ENCODE measurements around the gene GATAD2A. TPM values are rescaled to one million over a fixed set of nuclear protein-coding genes. Genes with fewer than 3 reads are reported as not detected.

The GATAD2A gene
- total RNA-seq, 2 donors from 2014 or later = 88.0 to 160 TPM

DNA sequence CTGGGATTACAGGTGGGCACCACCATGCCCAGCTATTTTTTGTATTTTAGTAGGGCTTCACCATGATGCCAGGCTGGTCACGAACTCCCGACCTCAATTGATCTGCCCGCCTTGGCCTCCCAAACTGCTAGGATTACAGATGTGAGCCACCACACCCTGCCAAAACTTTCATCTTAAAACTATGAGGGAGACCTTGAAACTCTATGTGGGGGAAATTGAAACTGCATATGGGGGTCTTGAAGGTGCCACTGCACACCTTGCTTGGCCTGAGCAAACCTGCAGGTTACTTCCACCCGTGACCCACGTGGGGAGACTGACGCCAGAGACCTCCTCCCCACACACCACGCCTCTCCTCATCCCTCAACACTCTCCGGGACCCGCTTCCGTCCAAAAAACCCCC lies 148.2 kb downstream of the GATAD2A start:
- Mint-ChIP-seq H3K27ac (no peak overlapping the region), H3K9me3 (no peaks in the 10 kb centered on the region), H3K4me1 (peaks cover 10% of the 10 kb centered on the region), H3K36me3 (ENCODE audit: low read depth) (peaks cover 3% of the 10 kb centered on the region), H3K27me3 (no peaks in the 10 kb centered on the region), H3K4me3 (no peak overlapping the region)
- ATAC-seq (replicated peaks) = no peak

DNA sequence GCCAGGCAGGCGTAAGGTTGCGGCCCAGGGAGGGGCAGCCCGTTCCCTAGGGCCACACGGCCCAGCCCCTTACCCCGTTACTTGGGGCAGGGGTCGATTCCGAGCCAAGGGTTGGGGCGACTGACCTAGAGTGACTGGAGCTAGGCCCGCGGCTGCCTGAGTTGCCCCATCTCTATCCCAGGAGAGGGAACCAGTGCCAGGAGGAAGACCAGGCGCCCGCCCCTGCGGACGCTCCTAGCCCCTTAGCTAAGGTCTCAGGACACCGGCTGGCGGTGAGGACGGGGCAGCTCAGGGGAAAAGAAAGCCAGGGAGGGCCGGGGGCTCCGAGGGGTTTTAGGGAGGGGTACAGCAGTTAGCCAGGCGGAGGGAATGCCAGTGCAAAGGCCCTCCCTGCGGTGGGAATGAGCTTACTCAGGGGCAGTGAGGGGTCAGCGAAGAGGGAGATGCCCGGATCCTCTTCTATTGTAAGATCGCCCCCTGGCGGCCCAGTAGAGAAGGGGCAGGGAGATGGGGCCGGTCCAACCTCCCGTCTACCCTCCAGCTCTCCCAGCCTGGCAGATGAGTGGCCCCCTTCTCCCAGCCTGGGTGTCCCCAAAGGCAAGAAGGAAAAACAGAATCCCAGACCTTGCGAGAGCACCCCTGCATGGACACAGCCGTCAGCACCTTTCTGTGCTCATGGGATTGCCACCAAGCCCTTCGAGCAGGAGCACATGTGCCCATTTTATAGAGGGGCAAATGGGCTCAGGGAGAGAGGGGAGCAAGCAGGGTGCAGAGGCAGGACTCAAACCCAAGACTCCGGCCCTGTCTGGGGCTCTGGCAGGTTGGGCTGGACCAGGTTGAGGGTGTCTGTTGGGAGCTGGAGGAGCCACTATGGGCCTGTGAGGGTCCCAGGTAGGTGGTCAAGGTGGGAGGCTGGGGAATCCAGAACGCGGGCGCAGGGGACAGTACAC lies 148.9 kb downstream of the GATAD2A start:
- Mint-ChIP-seq H3K4me3 (no peak overlapping the region), H3K9me3 (no peaks in the 10 kb centered on the region), H3K27ac (no peak overlapping the region), H3K27me3 (no peaks in the 10 kb centered on the region), H3K36me3 (ENCODE audit: low read depth) (peaks cover 10% of the 10 kb centered on the region), H3K4me1 (peaks cover 16% of the 10 kb centered on the region)
- ATAC-seq (replicated peaks) = peak; percentile 76

DNA sequence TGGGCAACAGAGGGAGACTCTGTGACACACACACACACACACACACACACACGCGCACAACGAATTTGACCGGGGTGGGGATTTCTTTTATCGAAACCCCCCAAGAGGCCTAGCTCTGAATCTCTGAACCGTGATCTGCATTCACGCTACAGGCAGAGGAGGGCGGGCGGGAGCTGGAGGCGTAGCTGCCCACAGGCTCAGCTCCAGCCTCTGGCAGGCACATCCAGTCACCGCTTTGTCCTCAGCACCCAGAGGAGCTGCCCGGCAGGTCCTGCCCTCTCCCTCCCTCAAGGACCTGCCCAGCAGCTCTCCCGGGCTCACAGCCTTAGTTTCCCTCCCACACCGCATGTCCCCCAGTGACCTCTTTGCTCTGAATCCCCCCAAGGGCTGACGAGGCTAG lies 152.6 kb downstream of the GATAD2A start:
- H3K27ac Mint-ChIP-seq = peak overlapping the region; percentile 77
- H3K4me1 Mint-ChIP-seq = peaks cover 21% of the 10 kb centered on the region
- H3K9me3 Mint-ChIP-seq = no peaks in the 10 kb centered on the region
- ATAC-seq (replicated peaks) = no peak
- H3K27me3 Mint-ChIP-seq = no peaks in the 10 kb centered on the region
- H3K4me3 Mint-ChIP-seq = no peak overlapping the region
- peaks cover 46% of the 10 kb centered on the region for H3K36me3 Mint-ChIP-seq (ENCODE audit: low read depth)

Other genes starting within 250 kb of the GATAD2A start
- 1 to 10 TPM in 1 of 2 donors, under 1 TPM in 1; 0.17 to 2.0 TPM for gene MEF2B, start 235.4 kb upstream of the GATAD2A start, total RNA-seq
- 10 to 100 TPM; 14.9 to 28.2 TPM for gene BORCS8, start 213.5 kb upstream of the GATAD2A start, total RNA-seq
- 10 to 100 TPM; 88.9 to 95.8 TPM for gene RFXANK, start 213.4 kb upstream of the GATAD2A start, total RNA-seq
- 10 to 100 TPM; 39.5 to 50.9 TPM for gene NR2C2AP, start 202.3 kb upstream of the GATAD2A start, total RNA-seq
- gene NCAN, start 193.7 kb upstream of the GATAD2A start, total RNA-seq = not detected
- gene TM6SF2, start 132.4 kb upstream of the GATAD2A start, total RNA-seq = not detected
- 10 to 100 TPM; 50.2 to 51.1 TPM for gene SUGP1, start 85.2 kb upstream of the GATAD2A start, total RNA-seq
- 10 to 100 TPM; 58.8 to 67.9 TPM for gene MAU2, start 84.8 kb upstream of the GATAD2A start, total RNA-seq
- gene TSSK6, start 109.9 kb downstream of the GATAD2A start, total RNA-seq = 1 to 10 TPM; 4.1 to 4.5 TPM
- gene NDUFA13, start 110.5 kb downstream of the GATAD2A start, total RNA-seq = 100 to 1,000 TPM; 276 to 397 TPM
- 10 to 100 TPM in 1 of 2 donors, 1 to 10 TPM in 1; 6.7 to 10.3 TPM for gene YJEFN3, start 123.2 kb downstream of the GATAD2A start, total RNA-seq
- gene CILP2, start 132.6 kb downstream of the GATAD2A start, total RNA-seq = under 1 TPM; 0.26 to 0.97 TPM
- 100 to 1,000 TPM in 1 of 2 donors, 10 to 100 TPM in 1; 63.9 to 101 TPM for gene PBX4, start 213.0 kb downstream of the GATAD2A start, total RNA-seq
- gene LPAR2, start 222.5 kb downstream of the GATAD2A start, total RNA-seq = 10 to 100 TPM; 46.3 to 85.6 TPM
- gene GMIP, start 238.0 kb downstream of the GATAD2A start, total RNA-seq = 100 to 1,000 TPM in 1 of 2 donors, 10 to 100 TPM in 1; 79.9 to 100 TPM